Measurements from ENCODE around the gene ADAMTS15.
"Not testable (repeated sequence)": the region's sequence is repeated elsewhere in the genome, so short reads cannot be mapped to it uniquely, and the experiment has no call there.

Gene ADAMTS15

DNA sequence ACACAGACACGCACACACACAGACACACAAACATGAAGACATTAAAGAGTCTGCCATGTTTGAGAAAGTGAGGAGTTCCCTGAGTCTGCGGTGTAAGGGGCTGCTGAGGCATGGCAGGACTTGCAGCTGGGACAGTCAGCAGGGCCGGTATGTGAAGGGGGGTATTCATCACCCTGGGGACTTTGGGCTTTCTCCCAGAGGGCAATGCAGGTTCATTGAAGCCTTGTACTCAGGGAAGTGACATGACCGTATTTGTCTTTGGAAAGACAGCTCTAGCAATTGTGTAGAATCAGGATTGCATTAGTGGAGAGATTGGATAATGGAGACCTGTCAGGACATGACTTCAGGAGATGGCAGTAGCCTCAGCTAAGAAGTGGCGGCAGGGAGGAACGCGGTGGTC is 10.6 kb upstream of the ADAMTS15 start:
- DNase-seq, result no peak

DNA sequence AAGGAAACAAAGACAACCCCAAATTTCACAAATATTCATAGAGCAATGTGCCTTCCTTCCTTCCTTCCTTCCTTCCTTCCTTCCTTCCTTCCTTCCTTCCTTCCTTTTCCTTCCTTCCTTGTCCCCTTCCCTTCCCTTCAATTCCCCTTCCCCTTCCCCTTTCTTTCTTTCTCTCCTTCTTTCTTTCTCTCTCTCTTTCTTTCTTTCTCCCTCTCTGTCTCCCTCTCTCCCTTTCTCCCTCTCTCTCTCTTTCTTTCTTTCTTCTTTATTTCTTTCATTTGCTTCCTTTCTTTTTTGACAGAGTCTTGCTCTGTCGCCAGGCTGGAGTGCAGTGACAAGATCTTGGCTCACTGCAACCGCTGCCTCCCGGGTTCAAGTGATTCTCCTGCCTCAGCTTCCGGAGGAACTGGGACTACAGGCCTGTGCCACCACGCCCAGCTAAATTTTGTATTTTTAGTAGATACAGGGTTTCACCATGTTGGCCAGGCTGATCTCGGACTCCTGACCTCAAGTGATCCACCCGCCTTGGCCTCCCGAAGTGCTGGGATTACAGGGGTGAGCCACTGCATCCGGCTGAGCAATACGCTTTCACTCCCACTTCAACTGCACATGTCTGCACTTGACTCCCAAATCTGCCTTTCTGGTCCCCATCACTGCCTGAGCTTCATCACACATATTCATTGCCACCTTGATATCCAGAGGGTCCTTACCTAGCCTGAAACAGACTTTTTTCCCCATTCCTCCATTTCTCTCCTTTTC is 9.9 kb upstream of the ADAMTS15 start:
- not testable (repeated sequence) for DNase-seq

DNA sequence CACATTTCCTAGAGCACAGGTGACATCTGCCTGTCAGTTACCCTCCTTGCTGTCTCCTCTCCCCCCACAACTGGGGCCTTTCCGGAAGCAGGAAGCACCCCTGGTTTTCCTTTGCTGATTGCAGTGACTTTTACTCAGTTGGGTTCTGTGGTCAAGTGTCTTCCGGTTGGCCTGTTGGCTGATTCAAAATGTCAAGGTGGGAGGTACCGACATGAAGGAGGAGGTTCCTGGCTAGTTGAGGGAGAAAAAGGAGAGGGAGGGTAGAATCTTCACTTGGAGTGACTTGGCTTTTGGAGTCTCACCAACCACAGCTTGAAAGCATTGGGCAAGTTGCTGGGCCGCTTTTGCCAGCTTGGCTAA is 9.3 kb upstream of the ADAMTS15 start:
- no peak for DNase-seq

DNA sequence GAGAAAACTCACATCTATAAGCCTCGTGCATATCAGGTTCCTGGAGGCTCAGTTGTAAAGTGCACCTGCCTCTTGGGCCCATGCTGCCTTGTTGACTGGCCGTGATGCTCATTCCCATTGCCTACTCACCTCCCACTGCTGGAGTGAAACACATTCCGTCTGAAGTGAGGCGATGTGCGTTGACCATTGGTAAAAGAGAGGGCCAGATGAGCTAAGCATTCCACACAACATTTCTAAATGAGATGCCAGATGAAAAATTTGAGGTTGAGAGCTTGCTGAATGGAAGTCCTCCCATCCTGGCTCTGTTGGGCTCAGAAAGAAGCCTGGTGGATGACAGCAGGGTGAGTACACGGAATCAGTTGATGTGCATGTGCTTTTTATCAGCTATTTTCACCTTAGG is 8.6 kb upstream of the ADAMTS15 start:
- DNase-seq, result no peak

DNA sequence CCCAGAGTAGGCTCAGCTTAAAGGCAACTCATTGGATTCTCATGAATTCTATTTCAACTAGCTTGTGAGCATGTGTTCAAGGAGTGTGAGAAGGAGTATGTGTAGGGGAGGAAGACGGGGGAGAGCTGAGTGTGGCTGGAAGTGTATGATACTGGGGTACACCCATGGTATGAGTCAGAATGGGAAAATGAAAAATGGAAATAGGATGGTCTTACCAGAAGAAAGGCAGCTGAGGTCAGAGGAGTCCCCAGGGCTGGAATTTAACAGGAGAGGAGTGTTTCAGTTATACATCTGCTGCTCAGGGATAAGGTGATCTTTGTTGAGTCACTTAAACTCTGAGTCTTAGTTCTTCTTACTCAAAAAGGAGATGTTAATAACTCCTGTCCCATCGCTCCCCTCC is 6.7 kb upstream of the ADAMTS15 start:
- no peak for DNase-seq

DNA sequence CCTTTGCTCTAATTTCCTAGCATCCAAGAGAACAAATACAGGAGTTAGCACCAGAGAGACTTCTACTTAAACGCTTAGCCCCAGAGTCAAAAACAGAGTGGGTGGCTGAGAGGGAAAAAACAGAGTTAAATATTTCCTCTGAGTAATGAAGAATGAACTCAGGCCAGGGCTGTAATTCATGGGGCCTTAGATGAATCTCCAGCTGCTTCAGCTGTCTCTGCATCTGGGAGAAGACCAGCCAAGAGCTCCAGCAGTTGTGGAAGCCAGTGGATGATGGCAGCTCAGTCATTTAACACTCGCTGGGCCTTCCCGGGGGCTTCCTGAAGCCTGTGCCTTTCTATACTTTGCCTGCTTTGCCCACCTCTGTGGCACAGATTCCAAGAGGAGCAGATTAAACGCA is 5.7 kb upstream of the ADAMTS15 start:
- no peak for DNase-seq

DNA sequence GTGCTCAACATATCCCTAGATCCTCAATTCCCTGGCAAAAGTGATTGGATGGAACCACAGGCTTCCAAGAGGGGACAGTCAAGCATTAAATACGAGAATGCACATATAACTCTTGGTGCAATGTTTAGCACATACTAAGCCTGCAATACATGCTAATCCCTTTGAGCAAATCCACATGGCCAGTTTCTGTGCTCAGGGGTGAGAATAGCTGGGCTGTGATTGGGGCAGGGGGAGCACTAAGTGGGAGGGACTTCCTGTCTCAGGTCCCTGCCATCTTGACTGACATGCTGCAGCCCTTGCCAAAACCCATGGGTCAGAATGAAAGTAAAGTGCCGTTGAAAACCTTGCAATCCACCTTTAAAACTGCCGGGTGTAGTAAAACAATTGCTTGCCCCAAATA is 2.7 kb upstream of the ADAMTS15 start:
- DNase-seq, result no peak

DNA sequence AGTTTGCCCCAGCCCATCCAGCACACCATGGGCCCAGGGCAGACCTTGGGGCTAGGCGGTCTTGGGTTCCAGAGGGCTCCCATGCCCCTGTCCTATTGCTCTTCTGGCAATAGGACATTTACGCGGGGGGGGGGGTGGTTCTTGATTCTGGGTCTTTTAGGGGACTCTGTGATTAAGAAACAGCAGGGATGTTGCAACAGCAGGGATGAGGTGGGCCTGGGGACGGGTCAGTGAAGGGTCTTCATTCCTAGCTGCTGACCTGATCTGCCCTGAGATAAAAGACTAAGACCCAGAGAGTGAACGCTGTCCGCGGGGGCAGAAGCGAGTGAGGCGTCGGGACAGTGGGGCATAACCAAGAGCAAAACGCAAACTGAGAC is 418 bp upstream of the ADAMTS15 start:
- DNase-seq, result no peak

DNA sequence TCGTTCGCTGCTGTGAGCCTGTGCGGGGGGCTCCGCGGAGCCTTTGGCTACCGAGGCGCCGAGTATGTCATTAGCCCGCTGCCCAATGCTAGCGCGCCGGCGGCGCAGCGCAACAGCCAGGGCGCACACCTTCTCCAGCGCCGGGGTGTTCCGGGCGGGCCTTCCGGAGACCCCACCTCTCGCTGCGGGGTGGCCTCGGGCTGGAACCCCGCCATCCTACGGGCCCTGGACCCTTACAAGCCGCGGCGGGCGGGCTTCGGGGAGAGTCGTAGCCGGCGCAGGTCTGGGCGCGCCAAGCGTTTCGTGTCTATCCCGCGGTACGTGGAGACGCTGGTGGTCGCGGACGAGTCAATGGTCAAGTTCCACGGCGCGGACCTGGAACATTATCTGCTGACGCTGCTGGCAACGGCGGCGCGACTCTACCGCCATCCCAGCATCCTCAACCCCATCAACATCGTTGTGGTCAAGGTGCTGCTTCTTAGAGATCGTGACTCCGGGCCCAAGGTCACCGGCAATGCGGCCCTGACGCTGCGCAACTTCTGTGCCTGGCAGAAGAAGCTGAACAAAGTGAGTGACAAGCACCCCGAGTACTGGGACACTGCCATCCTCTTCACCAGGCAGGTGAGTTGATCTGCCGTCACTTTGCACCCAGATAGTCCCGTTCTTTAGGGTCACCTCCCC is 1.0 kb downstream of the ADAMTS15 start:
- no peak for DNase-seq

DNA sequence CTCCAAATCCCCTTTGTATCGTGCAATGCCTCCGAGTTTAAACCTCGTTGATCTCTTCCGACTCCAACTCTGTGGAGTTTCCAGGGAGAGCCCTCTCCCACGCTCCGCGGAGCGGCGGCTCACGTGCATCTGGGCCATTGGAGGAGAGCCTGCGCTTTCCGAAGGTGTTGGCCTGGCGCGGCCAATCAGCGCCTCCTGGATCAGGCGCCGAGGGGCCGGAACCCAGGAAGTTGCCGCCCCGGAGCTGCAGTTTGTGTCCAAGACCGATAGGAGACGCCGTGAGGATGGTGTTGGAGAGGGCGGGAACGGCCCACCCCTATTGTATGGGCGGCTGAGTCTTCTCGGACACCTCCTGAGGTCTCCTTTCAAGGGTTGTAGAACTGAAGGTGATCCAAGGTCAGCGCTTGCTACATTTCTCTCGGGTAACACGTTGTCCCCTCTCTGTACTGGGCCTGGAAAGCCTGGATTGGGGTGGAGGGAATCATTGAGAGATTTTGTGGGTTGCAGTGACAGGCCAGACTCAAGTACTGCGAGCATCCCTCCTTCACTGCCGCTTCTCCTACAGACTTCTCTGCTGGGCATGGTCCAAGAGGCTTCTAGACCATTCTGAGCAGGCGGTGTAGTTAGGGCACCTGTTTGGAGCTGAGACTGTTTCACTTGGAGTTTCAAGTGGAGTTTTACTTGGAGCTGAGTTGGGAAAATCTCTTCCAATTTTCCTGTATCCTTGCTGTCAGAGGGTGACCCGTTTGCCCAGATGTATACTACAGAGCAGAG is 1.7 kb downstream of the ADAMTS15 start:
- no peak for DNase-seq

DNA sequence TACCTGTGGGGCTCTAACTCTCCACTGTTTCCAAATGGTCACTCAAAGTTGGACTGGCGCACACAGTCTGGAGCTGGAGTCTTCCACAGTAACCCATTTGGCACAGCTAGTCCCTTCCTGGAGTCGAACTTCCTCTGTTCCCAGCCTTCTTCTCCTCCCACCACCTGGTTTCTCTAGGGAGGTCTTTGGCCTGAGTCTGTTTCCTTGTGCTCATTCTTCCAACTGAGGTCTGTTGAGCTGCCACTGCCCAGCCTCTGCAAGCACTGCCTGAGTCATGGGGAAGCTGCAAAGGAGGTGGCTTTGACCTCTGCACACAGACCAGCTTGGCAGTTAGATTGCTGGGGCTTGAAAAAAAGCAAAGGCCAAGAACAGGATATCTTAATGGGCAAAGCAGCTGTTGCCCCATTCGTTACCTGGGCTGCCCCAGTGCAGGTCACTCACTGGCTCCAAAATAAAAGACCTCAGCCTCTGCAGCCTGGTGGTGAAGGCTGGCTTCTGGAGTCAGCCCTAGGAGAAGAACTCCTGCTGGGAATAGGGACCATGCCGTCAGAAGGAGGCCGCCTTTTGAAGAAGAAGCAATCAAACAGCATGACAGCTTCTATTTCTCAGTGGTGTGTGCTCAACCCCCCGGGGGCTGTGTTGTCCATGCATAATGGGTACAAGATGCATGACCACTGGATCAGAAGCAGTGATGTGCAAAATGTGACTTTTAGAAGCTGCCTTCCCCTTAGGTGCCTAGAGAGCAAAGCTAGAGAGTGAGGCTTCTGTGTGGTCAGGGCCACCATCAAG is 3.0 kb downstream of the ADAMTS15 start:
- DNase-seq, result no peak

DNA sequence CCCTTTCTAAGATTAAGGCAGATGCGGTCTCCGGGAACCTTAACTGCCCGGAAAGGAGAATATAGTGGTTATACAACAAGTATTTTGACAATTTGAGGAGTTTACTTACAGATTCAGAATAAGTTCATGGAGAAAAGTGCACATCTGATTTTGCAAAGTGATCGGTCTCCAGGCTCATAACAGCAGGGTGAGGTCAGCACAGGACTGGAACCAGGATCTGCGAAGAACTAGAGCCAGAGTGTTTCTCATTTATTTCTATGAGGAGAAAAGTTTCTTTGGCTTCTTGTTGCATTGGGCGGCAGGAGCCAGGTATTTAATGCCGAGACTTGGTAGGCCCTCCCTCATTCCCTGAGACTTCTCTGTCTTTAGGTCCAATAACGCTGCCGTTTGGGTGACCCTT is 3.7 kb downstream of the ADAMTS15 start:
- no peak for DNase-seq

DNA sequence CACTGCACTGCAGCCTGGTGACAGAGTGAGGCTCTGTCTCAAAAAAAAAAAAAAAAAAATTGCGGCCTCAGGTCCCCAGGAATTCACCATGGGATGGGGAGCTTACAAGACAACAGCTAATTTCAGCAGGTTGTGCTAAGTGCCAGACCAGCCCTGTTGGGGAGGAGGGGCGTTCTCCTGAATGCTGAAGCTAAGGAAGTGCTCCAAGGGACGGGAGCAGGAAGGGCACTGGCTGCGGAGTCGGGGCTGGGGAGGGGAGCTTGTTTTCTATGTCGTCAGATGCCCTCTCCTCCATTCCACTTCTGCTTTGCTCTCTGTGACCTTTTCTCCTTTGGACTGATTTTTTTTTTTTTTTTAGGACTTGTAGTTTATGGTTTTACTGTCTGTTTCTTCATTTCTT is 4.5 kb downstream of the ADAMTS15 start:
- DNase-seq, result no peak

DNA sequence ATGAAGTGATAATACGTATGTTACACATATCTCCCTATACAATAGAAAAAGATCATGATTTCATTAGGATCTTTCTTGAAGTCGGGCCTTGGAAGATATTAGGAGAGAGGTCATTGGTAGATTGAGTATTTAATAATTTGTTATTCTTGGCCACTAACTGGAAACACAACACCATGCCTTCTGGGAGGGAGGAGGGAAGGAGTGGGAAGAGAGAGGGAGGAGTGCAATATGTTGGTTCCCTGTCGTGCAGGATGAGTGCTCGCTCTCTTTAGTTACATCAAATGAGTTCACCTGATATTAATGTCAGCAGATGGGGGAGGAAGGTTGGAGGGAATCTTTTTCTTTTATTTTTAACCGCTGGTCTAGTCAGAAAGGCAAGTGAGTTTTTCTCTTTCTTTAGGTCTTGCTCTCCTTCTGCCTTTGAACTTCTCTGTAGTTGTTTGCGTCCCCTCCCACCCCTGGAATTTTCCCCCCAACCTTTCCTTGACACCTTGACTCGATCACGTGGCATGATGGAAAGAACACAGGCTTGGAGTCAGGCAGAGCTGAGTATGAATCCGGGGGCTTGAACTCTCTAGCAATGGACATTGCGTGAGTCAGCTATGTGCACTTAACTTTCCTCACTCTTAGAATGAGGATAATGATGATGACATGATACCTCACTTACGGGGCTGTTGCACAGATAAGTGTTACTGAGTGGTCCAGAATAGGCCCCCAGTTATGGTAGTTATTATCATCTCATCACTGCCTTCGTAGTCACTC is 6.2 kb downstream of the ADAMTS15 start:
- DNase-seq, result no peak

DNA sequence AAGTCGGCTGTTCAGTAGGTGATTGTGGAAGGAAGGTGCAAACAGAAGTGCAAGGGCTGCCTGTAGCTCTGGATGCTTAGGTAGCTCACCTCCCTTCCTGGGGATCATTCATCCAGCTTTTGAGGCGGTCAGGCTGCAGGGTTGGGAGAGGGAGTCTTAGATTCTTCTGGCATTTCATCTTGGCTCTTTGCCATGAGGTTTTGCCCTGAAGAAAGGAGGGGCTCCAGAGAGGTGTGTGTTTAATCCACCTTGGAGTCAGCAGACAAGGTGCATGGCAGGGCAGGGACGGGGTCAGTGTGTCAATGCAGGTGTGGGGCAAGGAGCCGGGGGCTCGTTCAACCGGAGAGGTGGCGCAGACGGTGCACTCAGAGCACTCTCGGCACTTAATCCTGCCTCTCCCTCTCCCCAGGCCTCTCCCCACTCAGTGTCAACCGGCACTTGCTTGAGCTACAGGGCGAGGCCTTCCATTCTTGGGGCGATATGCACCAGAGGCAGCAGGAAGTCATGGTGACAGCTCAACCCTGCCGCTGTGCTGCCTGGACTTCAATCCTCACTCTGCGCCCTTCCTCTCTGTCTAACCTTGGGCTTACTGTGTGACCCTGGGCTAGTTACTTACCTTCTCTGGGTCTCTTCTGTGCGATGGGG is 7.2 kb downstream of the ADAMTS15 start:
- DNase-seq, result no peak

DNA sequence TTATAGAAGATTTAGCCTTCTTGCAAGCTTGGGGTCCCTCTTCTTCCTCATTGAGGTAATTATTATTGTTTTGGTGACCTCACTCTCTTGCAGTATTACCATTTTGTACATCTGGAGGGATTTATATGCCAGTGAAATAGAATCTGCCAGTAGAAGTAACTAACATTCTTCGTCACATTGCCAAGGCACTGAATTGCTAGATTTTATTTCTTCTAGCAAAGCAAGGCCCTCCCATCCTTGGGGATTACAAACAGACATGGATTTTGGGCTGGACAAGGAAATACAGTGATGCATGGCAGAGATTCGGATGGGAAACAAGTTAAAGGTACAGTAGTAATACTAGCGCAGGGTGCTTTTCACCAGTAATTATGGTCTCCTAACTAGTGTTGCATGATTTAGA is 7.8 kb downstream of the ADAMTS15 start:
- DNase-seq, result no peak

DNA sequence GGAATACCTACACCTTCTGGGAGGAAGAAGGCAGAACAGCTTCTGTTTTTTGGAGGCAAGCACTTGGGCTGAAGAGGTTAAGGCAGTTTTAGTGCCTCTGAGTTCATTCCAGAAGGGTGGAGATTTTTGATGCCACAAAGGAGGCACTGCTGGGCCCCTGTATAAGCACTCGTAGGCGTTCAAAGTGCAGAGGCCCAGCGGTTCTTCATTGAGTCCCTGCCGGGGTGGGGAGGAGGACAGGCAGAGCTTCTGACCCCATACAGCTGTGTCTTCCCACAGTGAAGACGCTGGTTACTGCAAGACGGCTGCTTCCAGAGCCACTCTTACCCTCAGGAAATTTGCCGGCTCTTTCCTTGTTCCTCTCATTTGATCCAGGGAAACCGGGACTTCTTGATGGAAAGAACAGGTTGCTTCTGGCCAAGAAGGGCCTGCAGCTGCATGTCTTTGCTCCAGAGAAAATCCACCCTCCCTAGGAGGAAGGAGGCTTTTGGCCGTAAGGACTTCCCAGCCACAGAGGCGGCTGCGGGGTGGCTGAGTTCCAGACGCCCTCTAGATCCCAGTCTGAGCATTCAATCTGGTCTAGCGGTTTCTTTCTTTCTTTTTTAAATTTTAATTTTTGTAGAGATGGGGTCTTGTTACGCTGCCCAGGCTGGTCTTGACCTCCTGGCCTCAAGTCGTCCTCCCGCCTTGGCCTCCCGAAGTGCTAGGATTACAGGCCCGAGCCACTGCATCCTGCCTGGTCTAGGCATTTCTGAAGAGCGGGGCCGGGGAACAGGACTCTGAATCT is 9.4 kb downstream of the ADAMTS15 start:
- no peak for DNase-seq

DNA sequence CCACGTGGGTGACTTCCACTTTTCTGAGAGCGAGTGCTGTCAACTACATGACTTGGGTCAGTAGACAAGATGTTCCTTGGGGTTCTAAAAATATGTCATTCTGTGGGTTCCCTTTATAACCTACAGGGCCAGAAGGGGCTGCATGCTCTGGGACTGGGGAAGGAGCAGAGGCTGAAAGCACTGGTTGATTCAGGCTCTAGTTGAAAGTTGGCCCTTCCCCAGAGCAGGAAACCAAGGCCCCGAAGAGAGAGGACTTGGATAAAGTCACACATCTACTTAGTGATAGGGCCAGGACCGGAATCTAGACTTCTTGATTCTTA is 9.9 kb downstream of the ADAMTS15 start:
- no peak for DNase-seq

DNA sequence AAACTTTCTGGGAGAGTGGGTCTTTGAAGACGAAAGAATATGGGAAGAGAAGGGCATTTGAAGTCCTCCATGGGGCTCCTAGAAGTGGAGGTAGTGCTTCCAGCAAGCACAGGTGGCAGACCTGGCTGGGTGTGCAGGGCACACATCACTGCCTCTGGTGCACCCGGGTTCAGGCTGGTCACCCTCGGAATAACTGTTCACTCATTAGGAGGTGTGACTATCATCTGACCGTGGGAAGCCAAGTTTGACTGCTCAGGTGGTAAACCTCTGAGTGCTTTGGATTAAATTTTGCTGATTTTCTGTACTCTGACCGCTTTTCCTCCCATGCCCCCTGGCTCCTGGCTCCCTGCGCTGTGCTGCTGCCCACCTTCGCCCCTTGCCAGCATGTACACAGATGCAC is 11.1 kb downstream of the ADAMTS15 start:
- no peak for DNase-seq

DNA sequence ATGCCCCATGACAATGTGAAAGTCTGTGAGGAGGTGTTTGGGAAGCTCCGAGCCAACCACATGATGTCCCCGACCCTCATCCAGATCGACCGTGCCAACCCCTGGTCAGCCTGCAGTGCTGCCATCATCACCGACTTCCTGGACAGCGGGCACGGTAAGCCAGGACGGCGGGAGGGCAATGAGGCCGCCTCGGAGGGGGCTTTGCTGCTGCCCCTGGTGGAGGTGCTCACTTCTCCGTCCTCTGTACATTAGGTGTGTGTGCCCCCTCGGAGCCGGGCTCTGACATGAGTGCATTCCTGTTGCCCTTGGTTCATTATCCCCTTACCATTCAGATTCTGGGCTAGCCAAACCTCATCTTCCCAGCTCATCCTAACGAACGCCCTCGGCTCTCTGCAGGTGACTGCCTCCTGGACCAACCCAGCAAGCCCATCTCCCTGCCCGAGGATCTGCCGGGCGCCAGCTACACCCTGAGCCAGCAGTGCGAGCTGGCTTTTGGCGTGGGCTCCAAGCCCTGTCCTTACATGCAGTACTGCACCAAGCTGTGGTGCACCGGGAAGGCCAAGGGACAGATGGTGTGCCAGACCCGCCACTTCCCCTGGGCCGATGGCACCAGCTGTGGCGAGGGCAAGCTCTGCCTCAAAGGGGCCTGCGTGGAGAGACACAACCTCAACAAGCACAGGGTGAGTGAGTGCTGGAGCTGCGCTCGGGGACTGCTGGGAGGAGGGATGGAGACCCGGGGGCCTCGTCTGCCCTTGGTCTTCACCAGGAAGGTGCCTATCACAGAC is 13.8 kb downstream of the ADAMTS15 start:
- no peak for DNase-seq

DNA sequence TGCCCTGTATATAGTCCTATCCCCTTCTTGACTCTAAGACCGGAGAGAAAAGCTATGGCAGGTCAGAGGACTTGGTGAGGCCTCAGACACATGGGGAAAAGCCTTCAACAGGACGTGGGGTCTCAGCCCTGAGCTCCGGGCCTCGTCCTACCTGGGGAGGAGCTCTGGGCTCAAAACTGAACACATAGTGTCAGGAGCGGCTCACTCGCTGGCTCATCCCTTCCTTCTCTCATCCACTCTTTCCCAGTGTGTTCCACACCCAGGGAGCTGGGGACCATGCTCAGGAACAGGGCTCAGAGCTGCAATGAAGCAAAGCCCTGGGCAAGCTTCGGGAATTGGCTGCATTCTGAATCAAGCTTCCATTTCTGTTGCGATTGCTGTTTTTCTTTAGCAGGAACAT is 14.5 kb downstream of the ADAMTS15 start:
- no peak for DNase-seq

Data from bone marrow (tissue), 2 donors.